GM18873 (cell line): Measurements from ENCODE around the gene JUNB.

Experiments used
- ATAC-seq: cut with Tn5 transposase; IDR thresholded peaks from one replicate; pipeline ENCODE4 v1.9.1; 2021; ENCODE audit warnings: mild to moderate bottlenecking, moderate library complexity, moderate number of reproducible peaks; ENCODE audit not compliant: unreplicated experiment, low FRiP score

Gene JUNB

DNA sequence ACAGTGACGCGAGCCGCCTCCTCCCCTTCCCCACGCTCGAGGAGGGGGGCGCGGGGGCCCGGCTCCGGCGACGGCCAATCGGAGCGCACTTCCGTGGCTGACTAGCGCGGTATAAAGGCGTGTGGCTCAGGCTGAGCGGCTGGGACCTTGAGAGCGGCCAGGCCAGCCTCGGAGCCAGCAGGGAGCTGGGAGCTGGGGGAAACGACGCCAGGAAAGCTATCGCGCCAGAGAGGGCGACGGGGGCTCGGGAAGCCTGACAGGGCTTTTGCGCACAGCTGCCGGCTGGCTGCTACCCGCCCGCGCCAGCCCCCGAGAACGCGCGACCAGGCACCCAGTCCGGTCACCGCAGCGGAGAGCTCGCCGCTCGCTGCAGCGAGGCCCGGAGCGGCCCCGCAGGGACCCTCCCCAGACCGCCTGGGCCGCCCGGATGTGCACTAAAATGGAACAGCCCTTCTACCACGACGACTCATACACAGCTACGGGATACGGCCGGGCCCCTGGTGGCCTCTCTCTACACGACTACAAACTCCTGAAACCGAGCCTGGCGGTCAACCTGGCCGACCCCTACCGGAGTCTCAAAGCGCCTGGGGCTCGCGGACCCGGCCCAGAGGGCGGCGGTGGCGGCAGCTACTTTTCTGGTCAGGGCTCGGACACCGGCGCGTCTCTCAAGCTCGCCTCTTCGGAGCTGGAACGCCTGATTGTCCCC, at the start of gene JUNB:
TSS of gene JUNB (plus strand) at position 142 of the 706 bp plus-strand sequence. CDS start at position 428, 286 bp downstream.
- peak; percentile 30 for ATAC-seq

DNA sequence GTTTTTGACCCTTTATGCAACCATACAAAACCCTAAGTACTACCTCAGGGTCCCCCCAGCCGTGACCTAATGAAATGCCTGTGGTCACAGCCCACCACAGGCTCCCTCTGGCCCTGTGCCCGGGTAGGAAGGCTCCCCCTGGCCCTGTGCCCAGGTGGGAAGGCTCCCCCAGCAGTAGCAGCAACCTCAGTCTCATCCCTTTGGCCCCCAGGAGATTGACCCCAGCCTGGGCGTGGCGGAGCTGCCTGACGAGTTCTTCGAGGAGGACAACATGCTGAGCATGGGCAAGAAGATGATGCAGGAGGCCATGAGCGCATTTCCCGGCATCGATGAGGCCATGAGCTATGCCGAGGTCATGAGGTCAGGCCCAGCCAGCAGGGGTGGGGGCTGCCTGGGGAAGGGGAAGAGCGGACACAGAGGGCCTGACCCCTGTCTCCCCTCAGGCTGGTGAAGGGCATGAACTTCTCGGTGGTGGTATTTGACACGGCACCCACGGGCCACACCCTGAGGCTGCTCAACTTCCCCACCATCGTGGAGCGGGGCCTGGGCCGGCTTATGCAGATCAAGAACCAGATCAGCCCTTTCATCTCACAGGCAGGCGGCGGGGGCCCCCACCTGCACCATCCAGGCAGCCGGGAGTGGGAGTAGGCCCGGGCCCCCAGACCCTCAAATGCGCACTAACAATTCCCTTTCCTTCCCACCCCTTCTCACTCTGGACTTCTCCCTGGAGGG, 46.0 kb upstream of the JUNB start:
- no peak for ATAC-seq

DNA sequence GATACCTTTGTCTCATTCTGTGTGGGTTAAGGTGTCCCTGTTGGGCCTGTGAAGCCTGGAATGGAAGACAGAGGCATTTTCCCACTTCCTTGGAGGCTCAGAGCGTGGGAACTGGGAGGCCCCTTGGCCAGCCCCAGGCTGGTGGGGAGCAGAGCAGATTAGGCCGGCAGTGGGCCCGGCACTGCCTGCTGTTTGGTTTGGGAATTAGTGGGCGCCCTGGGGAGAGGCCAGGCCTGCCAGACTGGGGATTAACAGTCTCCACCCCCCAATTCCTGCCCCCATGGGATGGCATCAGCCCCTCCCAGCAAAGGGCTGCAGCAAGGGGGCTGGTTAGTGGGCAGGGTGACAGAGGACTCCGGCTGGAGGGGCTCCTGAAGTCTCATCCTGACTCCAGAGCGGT, 42.8 kb upstream of the JUNB start:
- no peak for ATAC-seq

DNA sequence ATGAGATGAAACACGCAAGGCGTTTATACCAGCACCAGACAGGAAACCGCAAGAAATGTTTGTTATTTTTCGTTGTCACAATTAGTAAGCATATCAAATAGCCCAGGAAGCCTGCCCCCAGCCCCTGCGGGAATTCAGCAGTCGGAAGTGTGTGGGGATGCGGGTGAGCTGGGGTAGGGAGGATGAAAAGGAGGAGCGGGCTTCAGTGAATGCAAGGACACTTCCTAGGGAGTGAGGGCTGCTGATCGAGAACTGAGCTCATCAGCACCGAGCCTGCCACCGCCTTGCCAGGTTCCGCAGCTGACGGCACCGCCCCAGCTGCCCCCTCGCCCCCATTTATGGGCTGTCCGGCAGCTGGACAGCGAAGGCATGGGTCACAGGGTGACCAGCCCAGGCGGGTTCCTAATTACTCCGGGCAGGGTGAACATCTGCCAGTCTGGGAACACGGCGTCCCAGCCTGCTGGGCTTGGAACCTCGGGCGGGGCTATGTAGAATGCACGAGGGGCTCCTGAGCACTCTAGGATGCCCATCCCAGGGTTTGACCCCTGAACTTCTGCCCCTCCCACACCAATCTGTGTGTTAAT, 41.3 kb upstream of the JUNB start:
- no peak for ATAC-seq

DNA sequence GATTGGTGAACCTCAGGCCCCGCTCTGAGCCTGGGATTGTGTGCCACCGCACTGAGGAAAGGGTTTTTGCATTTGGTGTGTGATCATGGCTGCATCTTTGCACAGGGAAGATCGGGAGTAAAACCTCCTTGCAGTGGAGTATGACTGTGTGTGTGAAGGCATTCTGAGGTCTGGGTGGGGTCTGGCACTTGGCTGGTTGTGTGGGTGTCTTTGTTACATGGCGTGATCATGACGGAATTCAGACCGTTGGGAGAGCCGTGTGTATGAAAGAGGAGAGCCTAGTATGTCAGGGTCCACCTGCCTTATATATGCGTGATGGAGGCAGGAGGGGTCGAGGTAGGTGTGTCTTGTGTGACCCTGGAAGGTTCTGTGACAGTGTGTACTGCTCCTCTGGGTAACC, 40.4 kb upstream of the JUNB start:
- no peak for ATAC-seq

DNA sequence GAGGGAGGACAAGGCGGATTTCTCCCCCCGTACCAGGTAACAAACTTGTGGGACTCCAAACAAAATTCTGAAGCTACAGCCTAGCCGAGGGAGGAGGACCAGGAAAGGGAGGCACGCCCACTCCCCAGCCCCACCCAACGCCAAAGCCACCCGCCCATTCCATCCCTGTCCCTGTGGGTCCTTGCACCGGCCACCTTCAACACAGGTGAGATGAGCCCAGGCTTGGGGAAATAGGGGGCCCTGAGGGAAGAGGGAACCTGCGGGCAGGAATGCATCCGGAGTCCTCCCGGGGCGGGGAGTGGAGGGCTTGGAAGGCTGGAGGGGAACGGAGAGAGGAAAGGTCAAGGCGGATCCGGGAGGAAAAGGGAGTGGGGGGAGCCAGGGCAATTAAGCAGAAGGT, 39.7 kb upstream of the JUNB start, which contains the start of gene BEST2:
TSS of gene BEST2 (plus strand) at position 157 of the 400 bp plus-strand sequence. CDS start 802 bp downstream, outside the sequence.
- no peak for ATAC-seq

DNA sequence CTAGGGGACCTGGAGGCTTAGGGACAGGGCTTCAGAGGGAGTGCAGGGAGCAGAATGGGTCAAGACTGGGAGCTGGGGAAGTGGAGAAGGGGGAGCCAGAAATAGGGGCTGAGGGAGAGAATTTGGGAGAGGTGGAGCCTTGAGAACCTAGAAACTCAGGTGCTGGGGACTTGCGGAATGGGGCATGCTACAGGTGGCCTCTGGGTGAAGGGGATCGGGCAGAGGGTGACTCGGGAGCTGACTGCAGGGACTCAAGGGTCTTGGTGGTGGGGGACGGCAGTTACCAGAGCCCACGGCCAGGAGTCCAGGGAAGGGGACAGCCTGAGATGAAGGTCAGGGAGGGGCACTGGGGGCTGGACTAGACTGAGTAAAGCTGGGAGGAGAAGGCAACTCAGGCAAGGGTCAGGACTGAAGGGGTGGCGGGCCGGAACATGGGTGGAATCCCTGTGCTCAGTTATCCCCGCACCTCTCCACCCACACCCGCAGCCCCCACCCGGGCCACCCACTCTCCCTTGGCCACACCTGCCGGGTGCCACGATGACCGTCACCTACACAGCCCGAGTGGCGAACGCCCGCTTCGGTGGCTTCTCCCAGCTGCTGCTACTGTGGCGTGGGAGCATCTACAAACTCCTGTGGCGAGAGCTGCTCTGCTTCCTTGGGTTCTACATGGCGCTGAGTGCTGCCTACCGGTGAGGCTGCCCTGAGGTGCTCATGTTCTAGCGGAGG, 39.1 kb upstream of the JUNB start:
- no peak for ATAC-seq

DNA sequence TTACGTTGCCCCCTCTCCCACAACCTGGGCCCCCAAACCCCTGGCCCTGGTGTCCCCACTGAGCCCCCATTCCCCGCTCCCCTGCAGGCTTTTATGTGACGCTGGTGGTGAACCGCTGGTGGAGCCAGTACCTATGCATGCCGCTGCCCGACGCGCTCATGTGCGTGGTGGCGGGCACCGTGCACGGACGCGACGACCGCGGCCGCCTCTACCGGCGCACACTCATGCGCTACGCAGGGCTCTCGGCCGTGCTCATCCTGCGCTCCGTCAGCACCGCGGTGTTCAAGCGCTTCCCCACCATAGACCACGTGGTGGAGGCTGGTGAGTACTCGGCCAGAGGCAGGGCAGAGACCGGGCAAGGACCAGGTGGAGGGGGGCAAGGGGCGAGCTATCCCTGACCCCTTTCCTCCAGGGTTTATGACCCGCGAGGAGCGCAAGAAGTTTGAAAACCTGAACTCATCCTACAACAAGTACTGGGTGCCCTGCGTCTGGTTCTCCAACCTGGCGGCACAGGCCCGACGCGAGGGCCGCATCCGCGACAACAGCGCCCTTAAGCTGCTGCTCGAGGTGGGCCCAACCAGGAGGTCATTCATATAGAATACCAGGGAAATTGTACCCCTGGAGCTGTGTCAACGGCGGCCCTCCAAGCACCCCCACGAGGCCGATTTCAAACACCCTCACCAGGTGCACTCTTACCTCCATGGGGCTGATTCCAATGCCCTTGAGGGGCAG, 36.7 kb upstream of the JUNB start:
- no peak for ATAC-seq

DNA sequence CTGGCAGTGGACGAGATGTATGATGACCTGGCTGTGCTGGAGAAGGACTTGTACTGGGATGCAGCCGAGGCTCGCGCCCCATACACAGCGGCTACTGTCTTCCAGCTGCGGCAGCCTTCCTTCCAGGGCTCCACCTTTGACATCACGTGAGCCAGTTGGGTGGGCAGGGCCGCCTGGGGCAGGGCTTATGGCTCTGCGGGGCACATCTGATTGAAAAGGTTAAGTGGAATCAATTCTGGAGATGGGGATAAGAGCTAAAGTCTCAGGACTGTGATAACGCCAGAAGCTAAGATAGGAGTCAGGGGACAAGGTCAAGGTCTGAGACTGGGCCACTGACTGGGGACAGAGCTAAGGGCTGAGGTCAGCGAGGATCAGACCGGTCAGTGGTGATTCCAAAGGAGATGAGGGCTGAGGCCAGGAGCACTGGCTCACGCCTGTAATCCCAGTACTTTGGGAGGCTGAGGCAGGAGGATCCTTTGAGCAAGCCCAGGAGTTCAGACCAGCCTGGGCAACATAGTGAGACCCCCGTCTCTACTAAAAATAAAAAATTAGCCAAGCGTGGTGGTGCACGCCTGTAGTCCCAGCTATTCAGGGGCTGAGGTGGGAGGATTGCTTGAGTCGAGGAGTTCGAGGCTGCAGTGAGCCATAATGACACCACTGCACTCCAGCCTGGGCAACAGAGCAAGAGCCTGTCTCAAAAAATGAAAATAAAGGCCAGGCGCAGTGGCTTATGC, 35.0 kb upstream of the JUNB start:
- no peak for ATAC-seq

DNA sequence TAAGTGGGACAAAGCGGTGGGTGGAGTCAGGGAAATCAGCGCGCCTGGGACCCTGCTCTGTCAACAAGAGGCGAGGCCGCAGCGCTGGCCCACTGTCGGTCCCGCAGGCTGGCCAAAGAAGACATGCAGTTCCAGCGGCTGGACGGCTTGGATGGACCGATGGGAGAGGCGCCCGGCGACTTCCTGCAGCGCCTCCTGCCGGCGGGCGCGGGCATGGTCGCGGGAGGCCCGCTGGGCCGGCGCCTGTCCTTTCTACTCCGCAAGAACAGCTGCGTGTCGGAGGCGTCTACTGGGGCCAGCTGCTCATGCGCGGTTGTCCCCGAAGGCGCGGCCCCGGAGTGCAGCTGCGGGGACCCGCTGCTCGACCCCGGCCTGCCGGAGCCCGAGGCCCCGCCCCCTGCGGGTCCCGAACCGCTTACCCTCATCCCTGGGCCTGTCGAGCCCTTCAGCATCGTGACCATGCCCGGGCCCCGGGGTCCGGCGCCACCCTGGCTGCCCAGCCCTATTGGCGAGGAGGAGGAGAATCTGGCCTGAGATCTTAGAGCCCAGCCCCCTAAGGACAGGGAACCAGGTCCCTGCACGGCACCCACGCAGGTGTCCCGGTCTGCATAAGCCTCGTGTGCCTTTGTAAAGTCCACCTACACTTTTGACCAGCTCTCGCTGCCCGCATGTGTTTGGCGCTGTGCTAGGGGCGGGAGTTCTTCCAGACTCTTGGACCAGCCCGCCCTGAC, 33.6 kb upstream of the JUNB start:
- ATAC-seq = no peak

DNA sequence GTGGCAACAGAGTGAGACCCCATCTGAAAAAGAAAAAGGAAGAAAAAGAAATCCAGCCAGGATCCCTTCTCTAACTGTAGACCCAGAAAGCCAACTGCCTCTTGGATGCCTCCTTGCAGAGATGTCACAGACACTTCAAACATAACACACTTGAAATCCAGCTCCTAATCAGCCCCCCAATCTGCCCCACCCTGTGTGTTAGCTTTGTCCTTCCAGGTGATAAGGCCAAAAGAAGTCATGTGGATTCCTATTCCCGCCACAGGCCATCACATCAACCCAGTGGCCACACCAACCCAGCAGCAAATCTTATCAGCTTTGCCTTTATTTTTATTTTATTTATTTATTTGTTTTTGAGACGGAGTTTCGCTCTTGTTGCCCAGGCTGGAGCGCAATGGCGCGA, 31.6 kb upstream of the JUNB start:
- no peak for ATAC-seq

DNA sequence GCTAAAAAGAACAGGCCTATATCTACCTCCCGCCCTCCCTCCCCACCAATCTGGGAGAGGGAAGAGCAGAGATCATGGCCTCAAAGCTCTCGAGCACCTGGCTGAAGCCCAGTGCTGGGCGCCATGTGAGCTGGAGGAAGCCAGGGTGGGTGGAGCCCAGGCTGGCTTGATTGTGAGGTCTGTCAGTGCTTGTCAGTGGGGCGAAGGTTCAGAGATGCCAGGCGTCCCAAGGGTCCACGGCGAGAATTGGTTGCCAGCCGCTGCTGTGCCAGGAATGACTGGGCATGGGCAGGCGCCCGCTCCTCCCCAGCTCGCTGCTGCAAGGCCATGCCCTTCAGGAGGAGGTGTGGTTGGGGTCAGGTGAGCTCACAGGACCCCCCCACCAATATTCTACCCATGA, 28.2 kb upstream of the JUNB start:
- ATAC-seq = no peak

DNA sequence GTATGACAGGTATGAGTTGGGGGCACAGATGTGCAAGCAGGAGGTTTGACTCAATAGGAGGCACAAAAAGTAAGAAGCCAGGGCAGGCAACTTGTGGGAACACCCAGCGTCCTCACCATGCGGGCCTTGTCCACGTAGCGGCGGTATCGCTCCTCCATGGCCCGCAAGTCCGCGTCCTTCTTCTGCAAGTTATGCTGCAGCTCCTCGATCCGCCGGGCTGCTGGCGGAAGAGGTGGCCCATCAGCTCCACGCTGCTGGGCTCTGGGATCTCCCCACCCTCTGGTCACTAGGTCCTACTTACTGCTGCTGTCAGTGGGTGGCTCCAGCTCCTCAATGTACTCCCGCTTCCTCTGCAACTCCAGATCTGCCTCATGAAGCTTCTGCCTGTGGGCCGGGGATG, 26.6 kb upstream of the JUNB start:
- ATAC-seq = no peak

DNA sequence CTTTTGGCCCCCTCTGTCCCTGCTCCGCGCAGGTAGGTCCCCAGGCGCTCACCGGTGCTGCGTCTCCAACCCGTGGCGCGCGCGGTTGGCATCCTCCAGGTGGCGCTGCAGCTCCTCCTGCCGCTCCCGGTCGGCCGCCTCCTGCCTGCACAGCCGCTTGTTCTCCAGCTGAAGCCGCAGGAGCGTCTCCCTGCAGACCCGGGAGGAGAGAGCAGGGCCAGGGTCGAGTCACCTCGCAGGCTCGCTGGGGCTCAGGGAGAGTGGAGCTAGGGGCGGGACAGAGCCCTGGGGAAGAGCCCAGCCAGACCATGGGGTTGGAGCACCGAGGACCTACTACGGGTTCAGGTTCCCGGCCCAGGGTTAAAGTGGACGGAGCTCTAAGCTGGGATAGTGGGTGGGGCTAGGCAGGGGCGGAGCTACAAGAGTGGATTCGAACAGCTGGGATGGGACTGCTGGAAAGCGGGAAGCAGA, 25.2 kb upstream of the JUNB start:
- ATAC-seq = no peak

DNA sequence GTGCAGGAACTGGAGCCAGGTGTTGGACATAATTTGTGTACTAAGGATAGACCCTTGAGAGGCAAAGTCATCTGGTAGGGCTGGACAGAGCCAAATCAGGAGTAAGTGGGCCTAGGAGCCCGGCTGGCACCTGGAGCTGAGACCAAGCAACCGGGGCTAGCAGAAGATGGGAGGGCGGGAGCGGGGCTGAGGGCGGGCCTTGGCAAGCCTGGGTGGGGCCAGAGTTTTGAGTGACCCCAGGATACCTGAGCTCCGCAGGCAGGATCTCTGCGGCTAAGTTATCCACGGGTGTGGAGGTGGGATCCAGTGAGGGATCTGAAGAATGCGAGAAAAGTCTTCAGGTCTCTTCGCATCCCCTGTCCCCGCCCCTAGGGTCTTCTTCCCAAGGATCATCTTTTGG, 24.1 kb upstream of the JUNB start:
- ATAC-seq = no peak

DNA sequence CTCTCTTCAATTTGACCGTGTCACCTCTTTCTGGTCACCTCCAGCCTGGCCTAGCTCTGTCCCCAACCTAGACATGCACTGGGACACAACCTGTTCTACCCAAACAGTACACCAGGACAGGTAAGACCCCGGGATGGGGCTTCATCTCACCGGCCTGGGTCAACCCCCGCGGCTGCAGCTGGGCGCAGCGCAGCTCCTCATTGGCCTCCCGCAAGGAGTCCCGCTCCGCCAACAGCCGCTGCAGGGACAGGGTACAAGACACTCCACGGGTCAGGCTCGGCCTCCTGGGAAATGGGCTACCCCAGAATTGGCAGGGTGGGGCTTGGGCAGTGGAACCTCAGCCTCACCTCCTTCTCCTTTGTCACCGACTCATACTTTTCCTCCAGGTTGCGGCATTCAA, 23.6 kb upstream of the JUNB start:
- ATAC-seq = no peak

DNA sequence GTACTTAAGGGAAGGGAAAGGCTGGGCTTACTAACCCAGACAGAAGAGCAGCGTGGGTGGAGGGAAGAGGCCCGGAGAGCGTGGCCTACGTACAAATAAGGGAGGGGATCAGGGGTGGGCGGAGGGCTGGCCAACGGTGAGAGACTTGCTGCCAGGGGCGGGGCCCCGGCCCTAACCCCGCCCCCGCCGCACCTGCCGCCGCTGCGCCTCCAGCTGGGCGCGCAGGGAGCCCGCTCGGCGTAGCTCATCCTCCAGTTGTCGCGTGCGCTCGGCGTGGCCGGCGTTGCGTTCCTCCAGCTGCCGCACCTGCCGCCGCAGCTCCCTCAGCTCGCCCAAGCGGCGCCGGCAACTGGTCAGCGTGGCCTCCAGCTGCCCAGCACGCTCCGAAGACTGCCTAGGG, 21.6 kb upstream of the JUNB start:
- ATAC-seq = no peak

DNA sequence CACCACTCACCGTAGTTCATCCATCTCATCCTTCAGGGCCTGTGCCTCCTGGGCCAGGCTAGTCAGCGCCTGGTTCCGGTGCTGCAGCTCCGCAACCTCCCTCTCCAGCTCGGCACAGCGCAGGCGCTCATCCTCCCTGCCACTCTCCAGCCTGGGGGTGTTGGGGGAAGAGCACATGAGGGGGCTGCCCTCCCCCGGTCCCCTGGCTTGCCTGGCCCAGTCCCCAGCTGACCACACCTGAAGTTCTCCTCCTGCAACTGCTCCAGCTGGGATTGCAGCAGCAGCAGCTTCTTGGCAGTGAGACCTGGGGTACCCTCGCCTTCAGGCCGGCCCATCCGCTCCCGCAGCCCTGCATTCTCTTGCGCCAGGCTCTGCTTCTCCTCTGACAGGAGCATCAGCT, 20.4 kb upstream of the JUNB start:
- no peak for ATAC-seq

DNA sequence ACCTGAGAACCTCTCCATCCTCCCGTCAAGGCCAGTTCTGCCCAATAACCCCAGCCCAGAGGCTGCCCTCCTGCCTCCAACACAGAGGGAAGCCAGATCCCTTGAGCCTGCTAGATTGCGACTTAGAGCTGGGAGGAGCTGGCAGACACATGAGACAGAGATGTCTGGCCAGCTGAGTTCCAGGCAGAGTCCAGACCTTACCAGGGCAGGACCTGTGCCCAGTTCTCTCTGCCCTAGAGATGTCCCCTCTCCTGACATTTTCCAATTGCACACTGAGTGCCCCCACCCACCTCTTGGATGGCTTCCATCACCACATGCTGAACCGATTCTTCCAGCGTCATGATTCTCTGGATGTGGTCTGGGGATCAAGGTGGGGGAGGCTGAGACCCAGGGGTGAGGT, 19.0 kb upstream of the JUNB start:
- no peak for ATAC-seq
